ENCODE results near the gene EFCAB12. TPM values are rescaled to one million over a fixed set of nuclear protein-coding genes. Genes with fewer than 3 reads are reported as not detected.

Gene EFCAB12
- total and polyA plus RNA-seq, 2 of the 4 experiments (the other 2 are of a cell fraction) = under 0.01 to 0.17 TPM

GRCh38 chr3:129419476-129419875, 9.0 kb downstream of the EFCAB12 start:
- POLR2A ChIA-PET (ENCODE audit: unreplicated experiment) = no interaction called here
- CTCF ChIA-PET = no interaction called here
- dilution Hi-C loops (cut with HindIII; ENCODE audit: low sequenced_read_pairs, unreplicated experiment) = no loop called here

More at GRCh38 chr3:129419476-129419875, 9.0 kb downstream of the EFCAB12 start:
- intact Hi-C loops (cut with micrococcal nuclease) = no loop called here
- H3K4me2 ChIP-seq (ENCODE audit: low read depth, low read length) = no peak overlapping the region
- H3K27ac ChIP-seq (ENCODE audit: insufficient read depth, low read length) = no peak overlapping the region
- H2BK5ac ChIP-seq (ENCODE audit: low read depth, low read length, poor library complexity, severe bottlenecking) = no peak overlapping the region
- H3K9me1 ChIP-seq (ENCODE audit: insufficient read depth, low read length) = peaks cover 29% of the 10 kb centered on the region
- no peak overlapping the region for H3K23ac ChIP-seq (ENCODE audit: low read depth, low read length)
- no peak overlapping the region for H2BK15ac ChIP-seq (ENCODE audit: low read depth, low read length)
- no peak overlapping the region for H2AK9ac ChIP-seq (replicated peaks; ENCODE audit: low read depth, low read length, poor library complexity)
- H3K9ac ChIP-seq (ENCODE audit: low read depth, low read length) = no peak overlapping the region
- 71% methylated on average over 1 of the region's 4 CpGs; no CpG with 5 or more reads in 1 of the 2 experiments for WGBS, 2 experiments (ENCODE audit: extremely low coverage in 2 of 2, insufficient read length in 1 of 2)
- H3K4me3 ChIP-seq (ENCODE audit: insufficient read depth, low read depth, low read length) = no peak overlapping the region
- no peak overlapping the region for H3K14ac ChIP-seq (replicated peaks; ENCODE audit: low read depth, low read length)
- H4K20me1 ChIP-seq (ENCODE audit: insufficient read depth, low read length) = no peaks in the 10 kb centered on the region
- H3K4ac ChIP-seq (ENCODE audit: low read depth, low read length) = no peak overlapping the region
- H4K91ac ChIP-seq (ENCODE audit: insufficient read depth, low read depth, low read length) = no peak overlapping the region
- no peaks in the 10 kb centered on the region for H3K27me3 ChIP-seq (ENCODE audit: control insufficient read depth, insufficient read depth, low read length)
- H4K5ac ChIP-seq (ENCODE audit: low read depth, low read length) = no peak overlapping the region
- peaks cover 17% of the 10 kb centered on the region for H3K4me1 ChIP-seq (ENCODE audit: control insufficient read depth, insufficient read depth, low read length)
- no peak overlapping the region for H2AFZ ChIP-seq (replicated peaks; ENCODE audit: low read length, poor library complexity)
- peaks cover 0 to 5% of the 10 kb centered on the region in 2 experiments; a peak in 1 of 4 replicates for H3K79me1 ChIP-seq (ENCODE audit: low read depth in 1 of 2, low read length in 2 of 2)
- H2BK120ac ChIP-seq (ENCODE audit: low read depth, low read length) = no peak overlapping the region
- no peak for TF ChIP-seq SMC3 (IDR thresholded peaks at IDR 0.05; ENCODE audit: low read depth, low read length)
- no peak for TF ChIP-seq NFE2L2 (IDR thresholded peaks at IDR 0.05; ENCODE audit: low read depth, low read length)
- no peak for TF ChIP-seq CHD1 (IDR thresholded peaks at IDR 0.05; ENCODE audit: low read depth, low read length)
- TF ChIP-seq CEBPB (IDR thresholded peaks at IDR 0.05; ENCODE audit: low read depth, low read length) = no peak
- TF ChIP-seq MAFK (IDR thresholded peaks at IDR 0.05; ENCODE audit: low read depth, low read length) = no peak
- no peak for DNase-seq
- in situ Hi-C loops (cut with MboI; ENCODE audit: low sequenced_read_pairs) = no loop called here
- H2BK20ac ChIP-seq (ENCODE audit: low read depth, low read length) = no peak overlapping the region
- no TSS peak for BruUV-seq (replicated peaks)
- no peaks in the 10 kb centered on the region; the same call in 1 of the 2 replicates for H3K9me3 ChIP-seq (ENCODE audit: control insufficient read depth, insufficient read depth, low read length)
- no peak overlapping the region for H2AK5ac ChIP-seq (ENCODE audit: low read depth, low read length)
- ATAC-seq (ENCODE audit: low read depth) = no peak
- H3K36me3 ChIP-seq (ENCODE audit: control insufficient read depth, insufficient read depth, low read length) = no peaks in the 10 kb centered on the region
- no peak overlapping the region for H3K18ac ChIP-seq (ENCODE audit: low read depth, low read length)
- no peak overlapping the region for H4K8ac ChIP-seq (ENCODE audit: low read depth in 2 of 2, low read length in 2 of 2)
- no peak overlapping the region for H3K56ac ChIP-seq (ENCODE audit: extremely low read depth, insufficient read depth, low read length)
